Measurements from ENCODE around the gene ZNF136. TPM values are rescaled to one million over a fixed set of nuclear protein-coding genes. Genes with fewer than 3 reads are reported as not detected.
A peak's percentile ranks its signal among the peaks of the same experiment; 100 is the strongest.

Gene ZNF136
- total and polyA plus RNA-seq, 9 of the 15 experiments (the other 6 are each of a cell fraction or from before 2014, with no cell fraction given) = 1.0 to 5.3 (median 3.1) TPM

GRCh38 chr19:12162882-12163806 lies at the start of gene ZNF136 (continued):
- TF ChIP-seq THRB (CRISPR knock-in tag; conservative IDR thresholded peaks at IDR 0.05) (no peak), TAF7 (tag; IDR thresholded peaks at IDR 0.05) (peak; percentile 49; the same call in 1 of the 2 replicates), RBFOX2 (IDR thresholded peaks at IDR 0.05; ENCODE audit: low read depth, low read length) (peak; percentile 82), SIN3A (IDR thresholded peaks at IDR 0.05; ENCODE audit: borderline replicate concordance in 2 of 2, control insufficient read depth in 1 of 2, low read depth in 2 of 2, low read length in 2 of 2) (peak in 1 of 2 experiments; percentile 55; a peak in 1 of 4 replicates), MAFF (IDR thresholded peaks at IDR 0.05; ENCODE audit: low read length) (peak; percentile 47; the same call in 1 of the 2 replicates), MXI1 (IDR thresholded peaks at IDR 0.05; ENCODE audit: low read depth, low read length) (0 out of 2 replicates have a peak, but pooled peaks have one; percentile 32), TCF7 (IDR thresholded peaks at IDR 0.05; ENCODE audit: borderline replicate concordance) (no peak), ZNF121 (CRISPR knock-in tag; conservative IDR thresholded peaks at IDR 0.05) (no peak), SMAD2 (IDR thresholded peaks at IDR 0.05; ENCODE audit: low read depth, low read length) (no peak), DIDO1 (tag; IDR thresholded peaks at IDR 0.05; ENCODE audit: low read depth) (peak; percentile 6; the same call in 1 of the 2 replicates), ZBTB11 (CRISPR knock-in tag; IDR thresholded peaks at IDR 0.05) (peak in 2 of 3 experiments; percentile 71 to 88; a peak in 5 of 6 replicates), POLR2A (conservative IDR thresholded peaks at IDR 0.05) (peak; percentile 83), NCOA2 (IDR thresholded peaks at IDR 0.05; ENCODE audit: partially characterized antibody in 2 of 2) (no peak), GMEB1 (CRISPR knock-in tag; IDR thresholded peaks at IDR 0.05) (peak; percentile 78), ZBTB49 (CRISPR knock-in tag; IDR thresholded peaks at IDR 0.05; ENCODE audit: borderline replicate concordance) (0 out of 2 replicates have a peak, but pooled peaks have one; percentile 53), PCBP1 (IDR thresholded peaks at IDR 0.05; ENCODE audit: low read depth, low read length, poor library complexity, severe bottlenecking) (no peak), ZNF282 (CRISPR knock-in tag; IDR thresholded peaks at IDR 0.05) (0 out of 2 replicates have a peak, but pooled peaks have one; percentile 50)

Measured in K562 (cell line).